ACC112 (cell line): Measurements from ENCODE around the gene ZNF776.
"Not testable (repeated sequence)": the region's sequence is repeated elsewhere in the genome, so short reads cannot be mapped to it uniquely, and the experiment has no call there.

Experiments
- H2AFZ ChIP-seq: fragments of 200-600 bp; sonication (generic); one replicate; pipeline ENCODE4 v1.6.0; 2017; ENCODE audit warnings: antibody characterized with exemption, low read length; ENCODE audit not compliant: unreplicated experiment
- H3K27ac ChIP-seq: fragments of 200-600 bp; sonication (generic); 2 replicates; pipeline ENCODE4 v1.5.1; 2014; ENCODE audit warnings: low read depth, mild to moderate bottlenecking, antibody characterized with exemption, low read length, moderate library complexity
- H3K27me3 ChIP-seq: fragments of 200-600 bp; sonication (generic); 2 replicates; pipeline ENCODE4 v1.6.1; 2014; ENCODE audit warnings: mild to moderate bottlenecking, antibody characterized with exemption, low read length, moderate library complexity, mixed read lengths; ENCODE audit not compliant: insufficient read depth
- H3K36me3 ChIP-seq: fragments of 200-600 bp; sonication (generic); 2 replicates; pipeline ENCODE4 v1.6.1; 2016; ENCODE audit warnings: mild to moderate bottlenecking, antibody characterized with exemption, low read length, moderate library complexity, mixed read lengths; ENCODE audit not compliant: insufficient read depth
- H3K4me1 ChIP-seq: fragments of 200-600 bp; sonication (generic); one replicate; pipeline ENCODE4 v1.6.1; 2016; ENCODE audit warnings: low read length, mixed read lengths; ENCODE audit not compliant: insufficient read depth, unreplicated experiment, control insufficient read depth
- H3K4me3 ChIP-seq: fragments of 200-600 bp; sonication (generic); 2 replicates; pipeline ENCODE4 v1.5.1; 2014; ENCODE audit warnings: mild to moderate bottlenecking, low read depth, low read length
- H3K79me2 ChIP-seq: fragments of 200-600 bp; sonication (generic); one replicate; pipeline ENCODE4 v1.6.0; 2016; ENCODE audit warnings: low read length; ENCODE audit not compliant: control insufficient read depth, unreplicated experiment, insufficient read depth

Gene ZNF776

GRCh38 chr19:57746580-57747471 is at the start of gene ZNF776:
Gene ZNF776, plus strand, starts transcription at chr19:57746815. Its CDS starts 244 bp downstream, at chr19:57747059.
- H3K4me3 ChIP-seq: peak within 1 kb of the TSS; percentile 99
- 0 out of 2 replicates have a peak within 1 kb of the TSS, but pooled peaks have one; percentile 10 for H3K27ac ChIP-seq
- no peaks in the 10 kb centered on the region for H3K27me3 ChIP-seq
- H3K4me1 ChIP-seq: peaks cover 6% of the 10 kb centered on the region
- peaks cover 37% of the 10 kb centered on the region for H3K36me3 ChIP-seq
- H3K79me2 ChIP-seq: peaks cover 39% of the 10 kb centered on the region
- peak within 1 kb of the TSS; percentile 79 for H2AFZ ChIP-seq

GRCh38 chr19:57701625-57702024 is 45.0 kb upstream of the ZNF776 start:
- no peaks in the 10 kb centered on the region for H3K27me3 ChIP-seq
- no peaks in the 10 kb centered on the region for H3K4me1 ChIP-seq
- H2AFZ ChIP-seq: no peak overlapping the region
- H3K27ac ChIP-seq: no peak overlapping the region
- H3K79me2 ChIP-seq: peaks cover 6% of the 10 kb centered on the region
- peaks cover 37% of the 10 kb centered on the region for H3K36me3 ChIP-seq
- H3K4me3 ChIP-seq: no peak overlapping the region

DNA sequence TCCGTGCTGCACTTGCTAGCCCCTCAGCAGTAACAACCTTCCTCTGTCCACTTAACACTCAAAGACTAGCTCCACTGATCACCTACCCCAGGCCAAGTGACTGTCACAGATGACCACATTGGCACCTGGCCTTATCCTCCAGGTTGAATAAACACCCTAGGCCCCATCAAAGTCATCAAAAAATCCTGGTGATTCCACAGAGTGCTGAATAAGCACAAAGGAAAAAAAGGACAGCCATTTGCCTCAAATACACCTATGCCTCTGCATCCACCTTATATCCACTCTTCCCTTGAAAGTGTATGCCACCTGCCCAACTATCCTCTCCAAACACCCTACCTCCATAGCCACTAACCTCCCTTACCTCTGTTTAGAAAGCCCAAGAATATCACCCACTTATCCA is 40.3 kb upstream of the ZNF776 start:
- Histone ChIP-seq H2AFZ (no peak overlapping the region), H3K4me1 (peaks cover 5% of the 10 kb centered on the region), H3K4me3 (no peak overlapping the region), H3K27me3 (no peaks in the 10 kb centered on the region), H3K79me2 (peaks cover 13% of the 10 kb centered on the region), H3K27ac (no peak overlapping the region), H3K36me3 (peaks cover 19% of the 10 kb centered on the region)

- H3K4me1 ChIP-seq: peaks cover 5% of the 10 kb centered on the region
- peaks cover 5% of the 10 kb centered on the region; the same call in 1 of the 2 replicates for H3K36me3 ChIP-seq
- no peaks in the 10 kb centered on the region for H3K27me3 ChIP-seq
- peak within 1 kb of the TSS; percentile 91 for H3K4me3 ChIP-seq
- H3K79me2 ChIP-seq: peaks cover 13% of the 10 kb centered on the region
- peak within 1 kb of the TSS; percentile 88 for H2AFZ ChIP-seq
- no peak within 1 kb of the TSS for H3K27ac ChIP-seq
Observed at GRCh38 chr19:57708641-57709361, 37.8 kb upstream of the ZNF776 start, which contains the start of gene ZNF154. Gene ZNF154, minus strand, starts transcription at chr19:57709204. Its CDS starts 233 bp downstream, at chr19:57708971.

DNA sequence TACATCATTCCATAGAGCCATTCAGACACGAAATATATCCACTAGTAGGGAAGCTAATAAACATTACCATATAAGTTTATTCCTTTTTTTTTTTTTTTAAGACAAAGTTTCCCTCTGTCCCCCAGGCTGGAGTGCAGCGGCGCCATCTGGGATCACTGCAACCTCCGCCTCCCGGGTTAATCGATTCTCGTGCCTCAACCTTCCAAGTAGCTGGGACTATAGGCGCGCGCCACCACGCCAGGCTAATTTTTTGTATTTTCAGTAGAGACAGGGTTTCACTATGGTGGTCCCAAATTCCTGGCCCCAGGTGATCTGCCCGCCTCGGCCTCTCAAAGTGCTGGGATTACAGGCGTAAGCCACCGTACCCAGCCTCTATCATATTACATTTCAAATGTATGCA is 37.0 kb upstream of the ZNF776 start:
- Histone ChIP-seq H3K36me3 (no peaks in the 10 kb centered on the region), H3K4me3 (peak overlapping the region; percentile 91), H2AFZ (no peak overlapping the region), H3K79me2 (peaks cover 13% of the 10 kb centered on the region), H3K27me3 (no peaks in the 10 kb centered on the region), H3K27ac (no peak overlapping the region), H3K4me1 (peaks cover 5% of the 10 kb centered on the region)

DNA sequence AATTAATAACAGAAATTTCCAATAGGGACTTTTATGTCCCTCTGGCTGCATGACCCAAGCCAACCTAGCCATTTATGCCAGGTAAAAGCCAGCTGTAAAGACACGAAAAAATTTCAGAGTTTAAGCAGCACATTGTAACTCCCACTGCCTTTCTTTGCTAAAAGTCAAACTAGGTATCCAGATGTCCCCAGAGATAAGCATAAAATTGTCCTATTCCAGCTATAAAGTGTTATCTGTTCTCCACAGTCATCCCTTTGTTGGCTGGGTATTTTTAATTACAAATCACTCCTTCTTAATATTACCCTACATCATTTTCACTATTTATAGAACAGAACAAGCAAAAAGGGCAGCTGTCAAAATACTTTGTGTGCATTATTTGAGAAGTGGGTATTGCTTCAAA is 34.4 kb upstream of the ZNF776 start:
- Histone ChIP-seq H3K27ac (no peak overlapping the region), H2AFZ (no peak overlapping the region), H3K4me1 (peaks cover 5% of the 10 kb centered on the region), H3K27me3 (no peaks in the 10 kb centered on the region), H3K36me3 (no peaks in the 10 kb centered on the region), H3K4me3 (no peak overlapping the region), H3K79me2 (peaks cover 4% of the 10 kb centered on the region)

DNA sequence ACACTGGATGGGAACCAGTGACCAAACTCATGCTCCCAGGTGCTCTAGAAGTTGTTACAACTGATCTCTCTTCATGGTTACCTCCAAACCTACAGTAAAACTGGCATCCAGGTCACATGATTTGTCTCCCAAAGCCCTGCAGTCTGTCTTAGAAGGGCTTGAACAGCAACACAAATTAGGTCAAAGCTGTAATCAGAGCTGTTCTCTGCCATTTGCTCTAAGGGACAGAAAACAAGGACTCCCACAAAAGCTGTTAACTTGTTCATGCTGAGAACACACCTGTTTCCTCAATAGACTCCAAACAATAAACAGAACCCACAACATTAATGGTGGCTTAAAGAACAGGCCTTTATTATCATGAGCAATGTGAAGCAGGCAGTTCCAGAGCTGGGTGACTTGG is 27.2 kb upstream of the ZNF776 start:
- no peak overlapping the region for H3K27ac ChIP-seq
- no peaks in the 10 kb centered on the region for H3K27me3 ChIP-seq
- H3K4me1 ChIP-seq: no peaks in the 10 kb centered on the region
- H3K36me3 ChIP-seq: peaks cover 38% of the 10 kb centered on the region
- no peaks in the 10 kb centered on the region for H3K79me2 ChIP-seq
- H3K4me3 ChIP-seq: no peak overlapping the region
- H2AFZ ChIP-seq: no peak overlapping the region

DNA sequence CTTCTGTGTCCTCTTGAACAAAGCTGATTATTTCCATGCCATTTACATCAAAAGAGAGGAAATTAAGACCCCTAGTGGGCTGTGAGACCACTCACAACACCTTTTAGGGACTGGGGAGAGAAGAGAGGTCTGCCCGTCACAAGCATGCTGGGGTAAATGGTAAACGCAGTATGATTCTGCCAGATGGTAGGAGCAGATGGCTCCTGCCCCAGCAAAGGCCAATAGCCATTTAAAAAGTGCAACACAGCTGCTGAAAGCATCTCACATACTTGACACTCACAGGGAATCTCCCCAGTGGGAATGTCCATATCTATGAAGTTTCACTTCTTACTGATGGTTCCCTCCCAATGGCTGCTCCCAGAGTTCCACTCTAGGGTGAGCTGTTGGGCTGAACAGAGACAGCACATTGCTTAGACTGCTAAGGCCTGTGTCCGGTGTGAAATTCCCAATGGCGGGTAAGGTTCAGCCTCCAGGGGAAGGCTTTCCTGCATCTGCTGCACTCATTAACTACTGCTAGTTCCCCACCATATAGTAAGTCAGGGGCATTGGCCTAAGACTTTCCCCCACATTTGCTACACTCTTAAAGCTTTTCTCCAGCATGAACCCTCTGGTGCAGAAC is 26.6 kb upstream of the ZNF776 start:
- Histone ChIP-seq H3K36me3 (peaks cover 38% of the 10 kb centered on the region), H3K4me3 (no peak overlapping the region), H3K79me2 (no peaks in the 10 kb centered on the region), H2AFZ (no peak overlapping the region), H3K4me1 (no peaks in the 10 kb centered on the region), H3K27me3 (no peaks in the 10 kb centered on the region), H3K27ac (no peak overlapping the region)

DNA sequence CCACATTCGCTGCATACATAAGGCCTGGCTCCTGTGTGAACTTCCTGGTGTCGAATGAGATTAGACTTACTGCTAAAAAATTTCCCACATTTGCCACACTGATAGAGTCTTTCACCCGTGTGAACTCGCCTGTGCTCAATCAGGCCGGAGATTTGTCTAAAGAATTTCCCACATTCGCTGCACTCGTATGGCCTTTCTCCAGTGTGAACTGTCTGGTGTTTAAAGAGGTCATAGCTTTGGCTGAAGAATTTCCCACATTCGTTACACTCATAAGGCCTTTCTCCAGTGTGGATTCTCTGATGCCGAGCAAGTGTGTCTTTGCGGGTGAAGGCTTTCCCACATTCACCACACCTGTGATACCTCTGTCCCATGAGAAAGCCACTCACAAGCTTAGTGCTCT is 25.7 kb upstream of the ZNF776 start:
- H3K27me3 ChIP-seq: no peaks in the 10 kb centered on the region
- H2AFZ ChIP-seq: no peak overlapping the region
- no peaks in the 10 kb centered on the region for H3K4me1 ChIP-seq
- peaks cover 38% of the 10 kb centered on the region for H3K36me3 ChIP-seq
- H3K4me3 ChIP-seq: no peak overlapping the region
- H3K27ac ChIP-seq: no peak overlapping the region
- H3K79me2 ChIP-seq: no peaks in the 10 kb centered on the region

DNA sequence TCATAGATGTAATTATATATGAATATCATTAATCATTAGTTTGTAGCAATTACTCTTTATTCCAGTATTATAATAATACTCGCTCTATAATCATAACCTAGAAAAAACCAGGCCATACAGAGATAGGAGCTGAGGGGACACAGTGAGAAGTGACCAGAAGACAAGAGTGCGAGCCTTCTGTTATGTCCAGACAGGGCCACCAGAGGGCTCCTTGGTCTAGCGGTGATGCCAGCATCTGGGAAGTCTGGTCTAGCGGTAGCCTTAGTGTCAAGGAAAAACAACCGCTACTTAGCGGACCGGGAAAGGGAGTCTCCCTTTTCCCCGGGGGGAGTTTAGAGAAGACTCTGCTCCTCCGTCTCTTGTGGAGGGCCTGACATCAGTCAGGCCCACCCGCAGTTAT is 8.3 kb upstream of the ZNF776 start:
- H3K79me2 ChIP-seq, H3K4me3 ChIP-seq, H2AFZ ChIP-seq, H3K36me3 ChIP-seq, H3K27me3 ChIP-seq, H3K4me1 ChIP-seq, H3K27ac ChIP-seq: not testable (repeated sequence)
